GM19328 (cell line): Measurements from ENCODE around the gene GRK2.

Experiments used
- ATAC-seq: cut with Tn5 transposase; IDR thresholded peaks from one replicate; pipeline ENCODE4 v1.9.1; 2021; ENCODE audit warnings: mild to moderate bottlenecking, moderate library complexity; ENCODE audit not compliant: unreplicated experiment

GRK2 gene

DNA sequence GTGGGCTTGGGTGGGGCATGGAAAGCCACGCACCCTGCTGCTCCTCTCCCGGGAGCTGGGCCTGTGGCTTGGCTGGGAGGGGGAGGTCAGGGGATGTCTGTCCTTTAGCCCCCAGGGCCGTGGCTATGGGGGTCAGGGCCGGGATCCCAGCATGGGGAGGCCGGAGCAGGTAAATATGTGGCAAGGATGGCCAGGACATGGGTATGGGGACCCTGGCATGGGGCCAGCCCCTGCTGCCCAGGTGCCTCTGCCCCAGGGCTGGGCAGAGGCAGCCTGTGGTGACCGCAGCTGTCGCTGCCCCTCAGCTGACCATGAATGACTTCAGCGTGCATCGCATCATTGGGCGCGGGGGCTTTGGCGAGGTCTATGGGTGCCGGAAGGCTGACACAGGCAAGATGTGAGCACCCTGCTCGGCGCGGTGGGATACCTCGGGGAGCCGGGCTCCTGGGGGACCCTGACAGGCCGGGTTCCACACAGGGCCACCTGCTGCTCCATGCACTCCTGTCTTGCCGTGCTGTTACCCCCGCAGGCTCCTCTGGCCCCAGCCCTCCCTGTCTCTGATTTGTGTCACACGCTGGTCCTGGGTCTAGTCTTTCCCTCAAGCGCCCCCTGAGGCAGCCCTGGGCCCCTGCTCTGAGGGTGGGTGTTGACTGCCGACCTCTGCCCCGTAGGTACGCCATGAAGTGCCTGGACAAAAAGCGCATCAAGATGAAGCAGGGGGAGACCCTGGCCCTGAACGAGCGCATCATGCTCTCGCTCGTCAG is 14.7 kb downstream of the GRK2 start:
- no peak for ATAC-seq

DNA sequence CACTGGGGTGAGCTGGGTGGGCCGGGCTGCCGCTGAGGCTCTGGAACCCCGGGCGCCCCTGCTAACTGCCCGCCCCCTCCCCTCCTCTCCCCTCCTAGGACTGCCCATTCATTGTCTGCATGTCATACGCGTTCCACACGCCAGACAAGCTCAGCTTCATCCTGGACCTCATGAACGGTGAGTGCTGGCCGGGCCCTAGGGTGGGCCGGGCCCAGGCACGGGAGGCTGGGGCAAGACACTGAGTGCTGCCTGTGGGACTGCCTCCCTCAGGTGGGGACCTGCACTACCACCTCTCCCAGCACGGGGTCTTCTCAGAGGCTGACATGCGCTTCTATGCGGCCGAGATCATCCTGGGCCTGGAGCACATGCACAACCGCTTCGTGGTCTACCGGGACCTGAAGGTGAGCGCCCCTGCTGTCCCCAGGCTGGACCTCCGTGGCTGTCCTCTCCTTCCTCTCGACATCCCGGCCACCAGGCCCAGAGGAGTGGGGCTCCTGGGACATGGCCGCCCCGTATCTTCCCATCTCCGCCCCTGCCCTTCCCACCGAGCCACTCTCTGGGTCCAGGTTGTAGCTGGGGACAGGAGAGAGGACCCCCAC is 15.4 kb downstream of the GRK2 start:
- ATAC-seq, result no peak

DNA sequence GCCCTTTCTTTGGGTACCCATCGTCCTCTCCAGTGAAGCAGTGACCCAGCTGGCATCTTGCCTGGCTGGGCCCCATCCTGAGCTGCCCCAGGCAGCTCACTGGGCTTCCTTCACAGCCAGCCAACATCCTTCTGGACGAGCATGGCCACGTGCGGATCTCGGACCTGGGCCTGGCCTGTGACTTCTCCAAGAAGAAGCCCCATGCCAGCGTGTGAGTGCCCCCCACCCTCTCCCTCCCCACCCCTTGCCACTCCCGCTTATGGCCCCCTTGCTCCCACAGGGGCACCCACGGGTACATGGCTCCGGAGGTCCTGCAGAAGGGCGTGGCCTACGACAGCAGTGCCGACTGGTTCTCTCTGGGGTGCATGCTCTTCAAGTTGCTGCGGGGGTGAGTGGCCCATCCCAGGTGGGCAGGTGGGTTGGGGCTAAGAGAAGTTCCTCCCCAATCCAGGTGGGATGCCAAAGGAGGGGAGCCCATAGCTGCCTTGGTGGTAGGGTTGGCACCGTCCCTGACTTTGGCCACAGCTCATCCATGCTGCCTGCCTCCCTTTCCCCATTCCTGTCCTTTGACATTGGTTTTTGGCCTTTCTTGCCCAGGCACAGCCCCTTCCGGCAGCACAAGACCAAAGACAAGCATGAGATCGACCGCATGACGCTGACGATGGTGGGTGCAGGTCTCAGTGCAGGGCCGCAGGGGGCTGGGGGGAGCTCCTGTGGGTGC is 16.0 kb downstream of the GRK2 start:
- ATAC-seq, result no peak

DNA sequence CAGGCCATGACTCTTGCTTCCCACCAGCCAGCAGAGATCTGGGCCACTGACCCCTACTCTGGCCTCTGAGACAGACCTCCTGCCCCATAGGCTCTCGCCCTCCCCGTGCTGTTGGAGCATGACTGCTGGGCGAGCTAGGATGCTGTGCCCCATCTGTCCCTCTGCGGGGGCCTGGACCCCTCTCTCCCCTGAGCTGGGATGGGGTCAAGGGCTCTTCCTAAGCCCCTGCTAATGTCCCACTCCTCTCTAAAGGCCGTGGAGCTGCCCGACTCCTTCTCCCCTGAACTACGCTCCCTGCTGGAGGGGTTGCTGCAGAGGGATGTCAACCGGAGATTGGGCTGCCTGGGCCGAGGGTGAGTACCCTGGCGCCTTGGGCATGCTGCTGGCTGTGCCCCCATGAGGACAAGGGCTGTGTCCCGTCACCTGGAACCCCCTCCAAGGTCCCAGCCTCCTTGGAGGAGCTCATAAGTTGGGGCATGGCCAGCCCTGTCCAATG is 16.7 kb downstream of the GRK2 start:
- ATAC-seq, result no peak

- no peak for ATAC-seq
These were observed 17.2 kb downstream of the GRK2 start for GRCh38 chr11:67283481-67283963.

- ATAC-seq, result no peak
These were observed 18.7 kb downstream of the GRK2 start for GRCh38 chr11:67284811-67285540.

DNA sequence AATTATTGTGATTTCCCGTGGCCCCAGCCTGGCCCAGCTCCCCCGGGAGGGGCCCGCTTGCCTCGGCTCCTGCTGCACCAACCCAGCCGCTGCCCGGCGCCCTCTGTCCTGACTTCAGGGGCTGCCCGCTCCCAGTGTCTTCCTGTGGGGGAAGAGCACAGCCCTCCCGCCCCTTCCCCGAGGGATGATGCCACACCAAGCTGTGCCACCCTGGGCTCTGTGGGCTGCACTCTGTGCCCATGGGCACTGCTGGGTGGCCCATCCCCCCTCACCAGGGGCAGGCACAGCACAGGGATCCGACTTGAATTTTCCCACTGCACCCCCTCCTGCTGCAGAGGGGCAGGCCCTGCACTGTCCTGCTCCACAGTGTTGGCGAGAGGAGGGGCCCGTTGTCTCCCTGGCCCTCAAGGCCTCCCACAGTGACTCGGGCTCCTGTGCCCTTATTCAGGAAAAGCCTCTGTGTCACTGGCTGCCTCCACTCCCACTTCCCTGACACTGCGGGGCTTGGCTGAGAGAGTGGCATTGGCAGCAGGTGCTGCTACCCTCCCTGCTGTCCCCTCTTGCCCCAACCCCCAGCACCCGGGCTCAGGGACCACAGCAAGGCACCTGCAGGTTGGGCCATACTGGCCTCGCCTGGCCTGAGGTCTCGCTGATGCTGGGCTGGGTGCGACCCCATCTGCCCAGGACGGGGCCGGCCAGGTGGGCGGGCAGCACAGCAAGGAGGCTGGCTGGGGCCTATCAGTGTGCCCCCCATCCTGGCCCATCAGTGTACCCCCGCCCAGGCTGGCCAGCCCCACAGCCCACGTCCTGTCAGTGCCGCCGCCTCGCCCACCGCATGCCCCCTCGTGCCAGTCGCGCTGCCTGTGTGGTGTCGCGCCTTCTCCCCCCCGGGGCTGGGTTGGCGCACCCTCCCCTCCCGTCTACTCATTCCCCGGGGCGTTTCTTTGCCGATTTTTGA is 19.5 kb downstream of the GRK2 start:
- ATAC-seq, result no peak

DNA sequence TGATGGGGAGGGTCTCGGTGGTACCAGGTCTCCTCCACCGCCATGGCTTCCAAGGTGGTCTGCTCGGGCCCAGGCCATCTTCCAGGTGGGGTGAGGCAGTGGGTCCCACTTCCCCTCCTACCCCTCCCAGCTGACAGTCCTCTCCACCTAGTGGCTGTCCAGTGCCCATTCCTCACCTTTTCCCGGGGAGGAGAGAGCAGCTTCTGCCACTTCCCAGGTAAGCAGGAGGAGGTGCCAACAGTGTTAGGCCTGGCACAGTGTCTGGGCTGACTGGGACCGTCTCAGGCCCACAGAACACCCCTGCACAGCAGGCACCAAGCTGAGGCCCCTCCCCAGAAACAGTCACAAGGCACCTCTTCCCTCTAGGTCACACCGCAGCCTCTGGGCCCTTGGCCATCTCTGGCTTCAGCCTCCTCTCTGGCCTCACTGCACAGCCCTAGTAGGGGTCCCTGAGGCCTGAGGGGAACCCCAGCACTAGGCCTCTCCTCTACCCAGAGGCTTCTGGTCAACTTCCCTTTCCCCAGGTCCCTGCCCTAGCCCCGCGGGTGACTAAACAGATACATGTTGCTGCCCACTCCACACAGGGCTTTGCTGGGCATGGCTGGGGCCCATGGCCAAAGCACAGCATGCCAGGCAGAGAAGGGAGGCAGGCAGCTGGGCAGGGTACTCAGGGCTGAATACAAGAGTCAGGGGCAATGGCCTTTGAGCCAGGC is 20.5 kb downstream of the GRK2 start:
- no peak for ATAC-seq

GRCh38 chr11:67287355-67288197 is 21.3 kb downstream of the GRK2 start:
- no peak for ATAC-seq

DNA sequence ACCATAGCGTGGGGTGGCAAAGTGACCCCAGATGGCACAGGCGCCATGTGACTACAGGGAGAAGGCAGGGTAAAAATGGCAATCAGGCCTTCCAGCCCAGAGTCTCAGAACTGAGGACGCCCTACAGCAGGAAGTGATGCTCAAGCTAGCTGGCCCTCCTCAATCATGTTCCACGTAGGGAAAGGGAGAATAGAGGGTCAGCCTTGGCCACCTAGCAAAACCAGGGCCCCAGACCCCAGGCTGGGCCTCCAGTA is 21.9 kb downstream of the GRK2 start:
- ATAC-seq, result no peak

DNA sequence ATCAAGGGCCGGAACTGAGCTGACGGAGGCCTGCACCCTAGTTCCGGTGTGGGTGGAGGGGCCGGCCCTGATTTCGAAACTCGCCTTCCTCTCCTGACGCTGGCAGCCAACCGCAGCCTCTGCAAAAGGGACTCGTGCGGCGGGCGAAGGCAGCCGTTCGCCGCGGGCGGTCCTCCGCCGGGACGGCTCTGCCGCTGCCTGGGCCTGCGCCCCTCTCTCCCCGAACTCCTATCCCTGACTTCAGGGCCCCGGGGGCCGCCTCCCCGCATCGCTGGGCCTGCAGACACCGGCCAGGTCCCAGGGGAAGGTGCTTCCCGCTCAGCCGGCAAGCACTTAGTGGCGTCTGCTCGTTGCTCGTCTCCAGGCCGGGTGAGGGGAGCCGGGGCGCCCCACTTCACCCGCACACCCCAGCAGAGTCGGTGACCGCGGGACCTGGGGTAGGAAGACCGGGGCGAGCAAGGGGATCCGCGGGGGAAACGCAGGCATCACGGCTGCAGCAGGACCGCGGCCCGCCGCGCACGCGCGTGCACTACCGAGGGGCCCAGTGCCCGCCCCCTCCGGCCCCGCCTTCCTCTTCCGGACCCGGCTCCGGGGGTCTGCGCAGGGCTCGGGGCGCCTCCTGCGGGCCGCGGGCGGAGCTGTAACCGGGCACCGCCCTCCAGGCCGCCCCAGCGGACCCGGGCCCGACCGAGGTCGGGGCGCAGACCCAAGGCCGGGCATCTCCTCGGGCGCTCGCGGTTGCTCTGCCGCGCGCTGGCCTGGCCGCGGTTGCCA is 22.4 kb downstream of the GRK2 start:
- ATAC-seq, result peak; percentile 77

DNA sequence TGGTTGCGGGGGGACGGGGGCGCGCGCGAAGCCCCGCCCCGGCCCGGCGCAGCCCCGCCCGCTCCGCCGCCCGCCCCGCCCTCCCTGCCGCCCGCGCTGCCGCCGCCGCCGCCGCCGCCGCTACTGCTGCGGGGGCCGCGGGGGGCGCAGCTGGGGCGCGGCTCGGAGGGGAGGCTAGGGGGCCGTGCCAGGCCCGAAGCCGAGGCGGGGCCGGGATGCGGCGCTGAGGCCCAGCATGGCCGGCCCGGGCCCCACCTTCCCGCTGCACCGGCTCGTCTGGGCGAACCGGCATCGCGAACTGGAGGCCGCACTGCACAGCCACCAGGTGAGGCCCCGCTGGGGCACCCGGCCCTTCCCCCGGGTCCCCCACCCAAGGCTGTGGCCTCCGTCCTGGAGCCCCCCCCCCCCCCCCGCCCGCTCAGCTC is 23.0 kb downstream of the GRK2 start, which contains the start of gene ANKRD13D:
TSS of gene ANKRD13D (plus strand) at position 78 of the 425 bp plus-strand sequence. CDS start at position 236, 158 bp downstream.
- ATAC-seq, result peak; percentile 44

DNA sequence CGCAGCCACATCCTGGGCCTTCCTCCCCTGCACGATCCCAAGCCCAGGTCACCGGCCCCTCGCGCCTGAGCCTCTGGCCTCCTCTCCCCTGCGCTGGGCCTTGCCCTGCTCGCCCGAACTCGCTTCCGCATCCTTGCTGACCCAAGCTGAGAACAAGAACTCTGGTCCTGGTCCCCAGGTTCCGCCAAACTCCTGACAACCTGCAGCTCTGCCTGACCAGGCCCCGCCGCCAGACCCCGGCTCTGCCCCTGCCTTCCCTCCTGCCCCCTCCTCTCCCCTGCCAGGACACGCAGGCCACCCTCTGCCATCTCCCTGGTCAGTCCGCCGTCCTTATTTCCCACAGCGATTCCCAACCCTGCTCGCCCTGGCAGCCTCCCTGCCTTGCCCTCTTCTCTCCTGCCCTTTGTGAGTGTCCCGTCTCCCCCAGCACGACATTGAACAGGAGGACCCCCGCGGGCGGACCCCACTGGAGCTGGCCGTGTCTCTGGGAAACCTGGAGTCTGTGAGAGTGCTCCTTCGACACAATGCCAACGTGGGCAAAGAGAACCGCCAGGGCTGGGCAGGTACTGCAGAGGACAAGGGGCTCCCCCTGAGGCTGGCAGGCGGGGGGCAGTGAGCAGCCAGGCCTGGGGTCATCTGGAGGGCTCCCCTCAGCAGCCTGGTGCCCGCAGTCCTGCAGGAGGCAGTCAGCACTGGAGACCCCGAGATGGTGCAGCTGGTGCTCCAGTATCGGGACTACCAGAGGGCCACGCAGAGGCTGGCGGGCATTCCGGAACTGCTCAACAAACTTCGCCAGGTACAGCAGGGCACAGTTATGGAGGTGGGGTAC is 23.6 kb downstream of the GRK2 start:
- no peak for ATAC-seq

DNA sequence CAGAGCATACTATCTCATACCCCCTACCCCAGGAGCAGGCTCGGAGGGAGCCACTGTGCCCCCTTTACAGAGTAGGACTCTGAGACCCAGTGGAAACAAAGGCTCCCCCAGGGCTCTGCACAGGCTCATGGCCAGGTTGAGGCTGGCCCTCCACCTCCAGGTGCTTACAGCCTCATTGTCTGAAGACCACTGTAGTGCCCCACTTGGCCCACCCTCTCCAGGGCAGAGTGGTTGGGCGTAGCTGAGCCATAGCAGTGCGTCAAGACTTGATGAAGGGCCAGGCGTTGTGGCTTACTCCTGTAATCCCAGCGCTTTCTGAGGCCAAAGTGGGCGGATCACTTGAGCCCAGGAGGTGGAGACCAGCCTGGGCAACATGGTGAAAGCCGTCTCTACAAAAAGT is 24.5 kb downstream of the GRK2 start:
- ATAC-seq, result no peak

DNA sequence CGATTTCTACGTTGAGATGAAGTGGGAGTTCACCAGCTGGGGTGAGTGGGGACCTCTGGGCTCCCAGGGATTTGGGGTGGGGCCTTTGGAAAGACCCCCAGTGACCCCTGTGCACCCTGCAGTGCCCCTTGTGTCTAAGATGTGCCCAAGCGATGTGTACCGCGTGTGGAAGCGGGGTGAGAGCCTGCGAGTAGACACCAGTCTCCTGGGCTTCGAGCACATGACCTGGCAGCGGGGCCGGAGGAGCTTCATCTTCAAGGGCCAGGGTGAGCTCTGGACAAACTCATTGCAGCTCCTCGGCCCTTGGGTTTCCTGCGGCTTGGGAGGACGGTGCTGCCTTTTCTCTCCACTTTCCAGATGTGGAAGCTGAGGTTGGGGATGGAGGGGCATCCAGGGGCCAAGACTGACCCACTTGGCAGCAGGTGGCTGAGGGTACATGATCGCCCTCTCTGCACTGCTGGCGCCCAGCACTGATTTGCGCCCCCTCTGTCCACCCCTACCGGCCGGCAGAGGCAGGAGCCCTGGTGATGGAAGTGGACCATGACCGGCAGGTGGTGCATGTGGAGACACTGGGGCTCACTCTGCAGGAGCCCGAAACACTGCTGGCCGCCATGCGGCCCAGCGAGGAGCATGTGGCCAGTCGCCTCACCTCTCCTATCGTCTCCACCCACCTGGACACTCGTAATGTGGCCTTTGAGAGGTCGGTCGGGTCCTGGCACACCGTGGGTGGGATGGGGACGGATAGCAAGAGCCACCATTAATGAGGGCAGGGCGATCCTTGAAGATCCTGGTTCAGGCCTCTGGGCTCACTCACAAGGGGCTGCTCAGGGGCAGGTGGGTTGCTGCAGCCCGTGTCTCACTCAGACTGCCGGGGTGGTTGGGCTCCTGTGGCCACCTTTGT is 25.5 kb downstream of the GRK2 start:
- ATAC-seq, result no peak

- no peak for ATAC-seq
These were observed 26.4 kb downstream of the GRK2 start for GRCh38 chr11:67292671-67293070.
